H1 (cell line): ENCODE data around the gene TMEM176B. TPM values are rescaled to one million over a fixed set of nuclear protein-coding genes. Genes with fewer than 3 reads are reported as not detected.

Experiments used
- EGR1 ChIP-seq: IDR thresholded peaks from 2 replicates; pipeline ENCODE4 v1.6.1; 2011; ENCODE audit warnings: low read depth, low read length, borderline replicate concordance
- EZH2 ChIP-seq: fragments of 200-600 bp; sonication (generic); IDR thresholded peaks from 2 replicates; pipeline ENCODE4 v1.7.1; 2012; ENCODE audit warnings: low read depth, mild to moderate bottlenecking, moderate library complexity, low read length, inconsistent platforms; ENCODE audit not compliant: severe bottlenecking
- HDAC6 ChIP-seq: IDR thresholded peaks from one replicate; pipeline ENCODE4 v1.7.1; 2012; ENCODE audit warnings: low read depth, mild to moderate bottlenecking, inconsistent platforms, low read length, moderate library complexity
- NANOG ChIP-seq: IDR thresholded peaks from 2 replicates; pipeline ENCODE4 v1.6.1; 2011; ENCODE audit warnings: low read length, low read depth, mild to moderate bottlenecking, inconsistent platforms; ENCODE audit not compliant: insufficient read depth, poor library complexity, severe bottlenecking
- RBBP5 ChIP-seq: IDR thresholded peaks from 2 replicates; pipeline ENCODE4 v1.7.1; 2012; ENCODE audit warnings: low read depth, mild to moderate bottlenecking, inconsistent platforms, low read length, moderate library complexity, borderline replicate concordance
- polyA plus RNA-seq, 7 experiments: library from polyadenylated mRNA; depleted of rRNA in 3 of 7; stranded (reverse) in 5 of 7; unstranded in 2 of 7; fragments of >200 nt in 5 of 7; fragments of 200-250 nt in 2 of 7; gene quantifications; 1 replicate in 5 of 7; 2 replicates in 1 of 7; 4 replicates in 1 of 7; pipeline versions ENCODE4 v1.2.1 to v1.2.3, GENCODE V29; 2011 to 2013; ENCODE audit warnings: missing spikeins in 2 of 7, mixed read lengths in 2 of 7
- total RNA-seq: library from RNA; stranded (reverse); fragmentation: NEBNext Ultra II Directional; extraction: Animal tissue kit (Norgen Biotek cat#: 25700); gene quantifications from 2 replicates; pipeline ENCODE4 v1.2.1, GENCODE V29; 2021

Gene TMEM176B
- total and polyA plus RNA-seq, 2 of the 8 experiments (the other 6 are each of a cell fraction or from before 2014, with no cell fraction given) = 1.2 to 2.1 TPM

DNA sequence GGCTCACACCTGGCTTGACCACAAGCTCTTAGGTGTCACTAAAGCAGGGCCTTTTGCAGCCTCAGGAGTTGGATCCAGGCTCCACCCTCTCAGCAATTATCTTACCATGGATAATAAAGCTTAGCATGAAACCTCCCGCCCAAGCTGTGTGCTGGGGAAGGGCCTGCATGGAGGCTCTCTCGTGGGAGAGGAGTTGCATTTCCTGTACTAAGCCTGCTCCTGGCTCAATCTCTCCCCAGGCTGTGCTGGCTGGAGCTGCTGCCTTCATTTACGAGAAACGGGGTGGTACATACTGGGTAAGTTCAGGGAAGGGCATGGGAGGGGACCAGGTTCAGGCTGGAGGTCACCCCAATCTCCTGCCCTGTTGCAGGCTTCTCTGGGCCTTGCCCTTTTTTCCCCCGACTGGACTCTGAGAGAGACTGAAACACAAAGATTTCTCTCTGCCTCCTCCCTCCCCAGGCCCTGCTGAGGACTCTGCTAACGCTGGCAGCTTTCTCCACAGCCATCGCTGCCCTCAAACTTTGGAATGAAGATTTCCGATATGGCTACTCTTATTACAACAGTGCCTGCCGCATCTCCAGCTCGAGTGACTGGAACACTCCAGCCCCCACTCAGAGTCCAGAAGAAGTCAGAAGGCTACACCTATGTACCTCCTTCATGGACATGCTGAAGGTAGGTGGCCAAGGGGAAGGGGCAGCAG lies 3.1 kb upstream of the TMEM176B start (continued):
- no peak for TF ChIP-seq NANOG
- TF ChIP-seq HDAC6 = no peak
- no peak for TF ChIP-seq RBBP5
- TF ChIP-seq EZH2 = no peak
- TF ChIP-seq EGR1 = no peak
